ENCODE data around the gene WLS. TPM values are rescaled to one million over a fixed set of nuclear protein-coding genes. Genes with fewer than 3 reads are reported as not detected.
"Not testable (repeated sequence)": the region's sequence is repeated elsewhere in the genome, so short reads cannot be mapped to it uniquely, and the experiment has no call there.

Gene WLS
- total RNA-seq, 1 donor from 2014 or later, result 113 TPM

DNA sequence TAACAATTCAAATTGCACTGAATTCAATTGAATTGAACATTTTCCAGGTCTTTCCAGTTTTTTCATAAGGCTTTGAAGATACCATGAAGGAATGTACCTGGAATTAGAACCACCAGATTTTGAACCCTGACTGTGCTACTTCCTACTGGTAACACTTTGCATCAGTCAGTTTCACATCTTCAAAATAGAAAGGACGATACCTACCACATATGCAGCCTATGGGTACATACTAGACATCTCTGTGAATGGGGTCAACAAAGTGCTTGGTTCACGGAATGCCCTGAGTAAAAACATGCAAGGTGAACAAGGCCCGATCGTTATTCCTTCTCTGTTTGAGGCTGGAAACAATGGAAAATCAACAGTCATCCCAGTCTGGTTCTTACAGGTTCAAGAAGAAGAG lies 41.2 kb upstream of the WLS start:
- intact Hi-C loops (cut with micrococcal nuclease), result no loop called here
- Histone ChIP-seq H3K4me3 (no peak overlapping the region), H3K27ac (replicated peaks) (no peak overlapping the region), H3K27me3 (ENCODE audit: low read depth) (no peaks in the 10 kb centered on the region), H3K9me3 (replicated peaks) (no peaks in the 10 kb centered on the region), H3K36me3 (no peaks in the 10 kb centered on the region), H3K4me1 (no peaks in the 10 kb centered on the region)
- no peak for DNase-seq
- TF ChIP-seq, protein P1, sequence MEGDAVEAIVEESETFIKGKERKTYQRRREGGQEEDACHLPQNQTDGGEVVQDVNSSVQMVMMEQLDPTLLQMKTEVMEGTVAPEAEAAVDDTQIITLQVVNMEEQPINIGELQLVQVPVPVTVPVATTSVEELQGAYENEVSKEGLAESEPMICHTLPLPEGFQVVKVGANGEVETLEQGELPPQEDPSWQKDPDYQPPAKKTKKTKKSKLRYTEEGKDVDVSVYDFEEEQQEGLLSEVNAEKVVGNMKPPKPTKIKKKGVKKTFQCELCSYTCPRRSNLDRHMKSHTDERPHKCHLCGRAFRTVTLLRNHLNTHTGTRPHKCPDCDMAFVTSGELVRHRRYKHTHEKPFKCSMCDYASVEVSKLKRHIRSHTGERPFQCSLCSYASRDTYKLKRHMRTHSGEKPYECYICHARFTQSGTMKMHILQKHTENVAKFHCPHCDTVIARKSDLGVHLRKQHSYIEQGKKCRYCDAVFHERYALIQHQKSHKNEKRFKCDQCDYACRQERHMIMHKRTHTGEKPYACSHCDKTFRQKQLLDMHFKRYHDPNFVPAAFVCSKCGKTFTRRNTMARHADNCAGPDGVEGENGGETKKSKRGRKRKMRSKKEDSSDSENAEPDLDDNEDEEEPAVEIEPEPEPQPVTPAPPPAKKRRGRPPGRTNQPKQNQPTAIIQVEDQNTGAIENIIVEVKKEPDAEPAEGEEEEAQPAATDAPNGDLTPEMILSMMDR (IDR thresholded peaks at IDR 0.05; ENCODE audit: borderline replicate concordance), result no peak

DNA sequence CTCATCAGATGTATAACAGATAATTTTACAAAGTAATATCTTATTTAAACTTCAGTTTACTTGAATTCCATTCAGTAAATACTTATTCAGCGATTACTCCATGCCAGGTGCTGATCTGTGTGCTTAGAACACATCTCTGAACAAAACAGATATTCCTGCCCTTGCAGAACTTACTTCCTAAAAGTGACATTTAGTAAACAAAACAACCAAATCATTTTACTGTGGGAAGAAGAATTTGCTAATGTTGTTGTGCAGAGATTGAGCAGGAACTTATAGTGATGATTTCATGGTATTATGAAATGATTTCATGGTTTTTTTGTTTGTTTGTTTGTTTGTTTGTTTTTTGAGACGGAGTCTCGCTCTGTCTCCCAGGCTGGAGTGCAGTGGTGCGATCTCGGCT lies 39.3 kb upstream of the WLS start:
- Histone ChIP-seq H3K9me3 (replicated peaks) (no peaks in the 10 kb centered on the region), H3K36me3 (no peaks in the 10 kb centered on the region), H3K4me3 (no peak overlapping the region), H3K4me1 (no peaks in the 10 kb centered on the region), H3K27ac (replicated peaks) (no peak overlapping the region), H3K27me3 (ENCODE audit: low read depth) (no peaks in the 10 kb centered on the region)
- intact Hi-C loops (cut with micrococcal nuclease), result no loop called here
- TF ChIP-seq, protein P1 (IDR thresholded peaks at IDR 0.05; ENCODE audit: borderline replicate concordance), result no peak
- DNase-seq, result no peak

DNA sequence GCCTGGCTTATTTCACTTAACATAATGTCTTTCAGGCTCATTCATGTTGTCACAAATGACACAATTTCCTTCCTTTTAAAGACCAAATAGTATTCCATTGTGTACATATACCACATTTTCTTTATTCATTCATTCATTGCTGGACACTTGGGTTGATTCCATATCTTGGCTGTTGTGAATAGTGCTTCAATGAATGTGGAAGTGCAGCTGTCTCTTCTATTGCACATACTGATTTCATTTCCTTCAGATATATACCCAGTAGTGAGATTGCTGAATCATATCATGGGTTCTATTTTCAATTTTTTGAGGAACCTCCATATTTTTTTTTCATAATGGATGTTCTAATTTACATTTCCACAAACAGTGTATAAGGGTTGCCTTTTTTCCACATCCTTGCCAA lies 38.6 kb upstream of the WLS start:
- Histone ChIP-seq H3K4me1 (no peaks in the 10 kb centered on the region), H3K9me3 (replicated peaks) (no peaks in the 10 kb centered on the region), H3K36me3 (no peaks in the 10 kb centered on the region), H3K27ac (replicated peaks) (no peak overlapping the region), H3K27me3 (ENCODE audit: low read depth) (no peaks in the 10 kb centered on the region), H3K4me3 (no peak overlapping the region)
- TF ChIP-seq, protein P1 (IDR thresholded peaks at IDR 0.05; ENCODE audit: borderline replicate concordance), result no peak
- intact Hi-C loops (cut with micrococcal nuclease), result no loop called here
- no peak for DNase-seq

GRCh38 chr1:68269637-68270430 lies 37.5 kb upstream of the WLS start:
- H3K4me3 ChIP-seq, result no peak overlapping the region
- H3K36me3 ChIP-seq, result no peaks in the 10 kb centered on the region
- H3K4me1 ChIP-seq, result no peaks in the 10 kb centered on the region
- H3K27ac ChIP-seq (replicated peaks), result no peak overlapping the region
- intact Hi-C loops (cut with micrococcal nuclease), result no loop called here
- TF ChIP-seq, protein P1 (IDR thresholded peaks at IDR 0.05; ENCODE audit: borderline replicate concordance), result no peak
- no peaks in the 10 kb centered on the region for H3K27me3 ChIP-seq (ENCODE audit: low read depth)
- no peak for DNase-seq
- no peaks in the 10 kb centered on the region for H3K9me3 ChIP-seq (replicated peaks)

GRCh38 chr1:68268896-68269483 lies 36.7 kb upstream of the WLS start:
- H3K4me1 ChIP-seq, result no peaks in the 10 kb centered on the region
- H3K9me3 ChIP-seq (replicated peaks), result no peaks in the 10 kb centered on the region
- H3K27ac ChIP-seq (replicated peaks), result no peak overlapping the region
- no peaks in the 10 kb centered on the region for H3K27me3 ChIP-seq (ENCODE audit: low read depth)
- no peaks in the 10 kb centered on the region for H3K36me3 ChIP-seq
- TF ChIP-seq, protein P1 (IDR thresholded peaks at IDR 0.05; ENCODE audit: borderline replicate concordance), result no peak
- no peak overlapping the region for H3K4me3 ChIP-seq
- intact Hi-C loops (cut with micrococcal nuclease), result no loop called here
- DNase-seq, result no peak

- H3K27ac ChIP-seq (replicated peaks); H3K4me1 ChIP-seq; H3K4me3 ChIP-seq; H3K27me3 ChIP-seq (ENCODE audit: low read depth); H3K36me3 ChIP-seq; DNase-seq; H3K9me3 ChIP-seq (replicated peaks); intact Hi-C loops (cut with micrococcal nuclease): not testable (repeated sequence)
Measured at GRCh38 chr1:68256824-68257223, 24.5 kb upstream of the WLS start.

Data from left ventricle myocardium inferior (tissue), 1 donor.